Measurements from ENCODE around the gene GRK5.

- TF ChIP-seq CTCF (IDR thresholded peaks at IDR 0.05; ENCODE audit: low read length) (no peak), EZH2 (optimal IDR thresholded peaks at IDR 0.05; ENCODE audit: low read depth, low read length) (no peak), EZH2phosphoT487 (IDR thresholded peaks at IDR 0.05; ENCODE audit: low read length) (no peak)
Observed at GRCh38 chr10:119419931-119420330, 212.6 kb downstream of the GRK5 start.

Data from MM.1S (cell line).